HepG2 (cell line): ENCODE measurements around the gene ZNF185. TPM values are rescaled to one million over a fixed set of nuclear protein-coding genes. Genes with fewer than 3 reads are reported as not detected.

Experiments
- ATAC-seq: fragments of 200-7000 bp; cut with Tn5 transposase; 3 replicates; pipeline ENCODE4 v1.9.1; 2020; ENCODE audit warnings: mild to moderate bottlenecking, moderate library complexity
- BruUV-seq: library from RNA; stranded (reverse); fragments of 400-500 nt; replicated peaks from 2 replicates; lab custom pipeline; 2021; lab: Mats Ljungman, UMichigan
- CTCF ChIA-PET: fragments of 300-600 bp; formaldehyde crosslinking; extraction: SDS; loops from one replicate; lab custom pipeline; 2021; ENCODE audit warnings: low total read pairs, inconsistent platforms, low intra/inter-chr PET ratio; lab: Yijun Ruan, JAX
- POLR2A ChIA-PET: fragments of 350-600 bp; sonication (Branson Sonifier 250); formaldehyde crosslinking; loops from one replicate; lab custom pipeline; 2020; ENCODE audit warnings: antibody characterized with exemption, inconsistent platforms; lab: Yijun Ruan, JAX
- DNase-seq: peaks from one replicate; pipeline ENCODE4 v3.0.0-alpha.2; 2015; ENCODE audit warnings: low spot score
- FAIRE-seq: peaks from 3 replicates; lab custom pipeline; 2011; peaks lifted over from hg19 to GRCh38; lab: Jason Lieb, UNC
- H2AFZ ChIP-seq: one replicate; pipeline ENCODE4 v1.6.1; 2011; ENCODE audit warnings: low read length, inconsistent platforms
- H3K27ac ChIP-seq: fragments of 300-600 bp; 3 replicates; pipeline ENCODE4 v1.8.0; 2011; ENCODE audit warnings: mixed run types, mild to moderate bottlenecking, mixed read lengths, low read length, inconsistent platforms; ENCODE audit not compliant: insufficient read depth; ENCODE audit errors: extremely low read length
- H3K27me3 ChIP-seq, 2 experiments: fragments of 200-600 bp in 1 of 2; 2 replicates in 1 of 2; 3 replicates in 1 of 2; pipeline versions ENCODE4 v1.6.0 to v1.8.0; 2011; ENCODE audit warnings: low read length in 2 of 2, mild to moderate bottlenecking in 2 of 2, moderate library complexity in 2 of 2, inconsistent platforms in 1 of 2; ENCODE audit not compliant: insufficient read depth in 2 of 2, control insufficient read depth in 1 of 2
- H3K36me3 ChIP-seq, 2 experiments: fragments of 200-600 bp in 1 of 2; replicated peaks in 1 of 2; 2 replicates in 1 of 2; 3 replicates in 1 of 2; pipeline versions ENCODE4 v1.5.1 to v1.8.0; 2011; ENCODE audit warnings: low read length in 2 of 2, inconsistent platforms in 1 of 2; ENCODE audit not compliant: insufficient read depth in 2 of 2, control insufficient read depth in 1 of 2
- H3K4me1 ChIP-seq: 2 replicates; pipeline ENCODE4 v1.5.1; 2012; ENCODE audit warnings: low read length, inconsistent platforms; ENCODE audit not compliant: insufficient read depth
- H3K4me2 ChIP-seq: 2 replicates; pipeline ENCODE4 v1.6.0; 2011; ENCODE audit warnings: low read depth, low read length, inconsistent platforms
- H3K4me3 ChIP-seq, 3 experiments: fragments of 200-600 bp in 1 of 3; sonication (generic), shearing (Covaris generic) in 1 of 3; replicated peaks in 1 of 3; 2 replicates each; pipeline ENCODE4 v1.5.1; 2011 to 2016; ENCODE audit warnings: low read length in 3 of 3, inconsistent platforms in 2 of 3, low read depth in 2 of 3, mild to moderate bottlenecking in 2 of 3, control low read depth in 1 of 3, mixed read lengths in 1 of 3; ENCODE audit not compliant: insufficient read depth in 1 of 3
- H3K79me2 ChIP-seq: one replicate; pipeline ENCODE4 v1.6.1; 2011; ENCODE audit warnings: low read length, inconsistent platforms; ENCODE audit not compliant: insufficient read depth
- H3K9ac ChIP-seq: 2 replicates; pipeline ENCODE4 v1.6.0; 2011; ENCODE audit warnings: mild to moderate bottlenecking, low read depth, low read length, inconsistent platforms; ENCODE audit not compliant: insufficient read depth
- H3K9me3 ChIP-seq: 2 replicates; pipeline ENCODE4 v1.5.1; 2012; ENCODE audit warnings: mild to moderate bottlenecking, low read length
- H4K20me1 ChIP-seq: 2 replicates; pipeline ENCODE4 v1.6.0; 2011; ENCODE audit warnings: inconsistent platforms, mild to moderate bottlenecking, low read length, moderate library complexity; ENCODE audit not compliant: insufficient read depth
- EHMT2 ChIP-seq: fragments of 200-600 bp; sonication (generic); IDR thresholded peaks from 2 replicates; pipeline ENCODE4 v1.7.0; 2017; ENCODE audit warnings: antibody characterized with exemption, low read depth, low read length, borderline replicate concordance
- ETV6 ChIP-seq: sonication (generic); formaldehyde crosslinking; conservative IDR thresholded peaks from 2 replicates; pipeline ENCODE4 v1.4.0; 2020; ENCODE audit warnings: missing genetic modification reagents
- FOXC1 ChIP-seq: sonication (generic); formaldehyde crosslinking; IDR thresholded peaks from 2 replicates; pipeline ENCODE4 v1.8.0; 2022; ENCODE audit warnings: mild to moderate bottlenecking, missing genetic modification reagents, borderline replicate concordance
- GABPB1 ChIP-seq: IDR thresholded peaks from 2 replicates; pipeline ENCODE4 v1.6.1; 2016; ENCODE audit warnings: mild to moderate bottlenecking, missing genetic modification reagents, moderate library complexity, missing compliant biosample characterization
- MIER2 ChIP-seq: IDR thresholded peaks from 2 replicates; pipeline ENCODE4 v1.6.1; 2016; ENCODE audit warnings: missing biosample characterization, missing genetic modification reagents
- PPARG ChIP-seq: conservative IDR thresholded peaks from 2 replicates; pipeline ENCODE4 v1.6.1; 2016; ENCODE audit warnings: missing biosample characterization, missing genetic modification reagents
- PRDM15 ChIP-seq: sonication (generic); formaldehyde crosslinking; IDR thresholded peaks from 2 replicates; pipeline ENCODE4 v1.4.0; 2020; ENCODE audit warnings: missing genetic modification reagents
- RARG ChIP-seq: sonication (generic); formaldehyde crosslinking; IDR thresholded peaks from 2 replicates; pipeline ENCODE4 v1.4.0; 2020; ENCODE audit warnings: low read depth, mild to moderate bottlenecking, missing genetic modification reagents
- TBP ChIP-seq: sonication (generic); formaldehyde crosslinking; IDR thresholded peaks from 2 replicates; pipeline ENCODE4 v1.5.0; 2020; ENCODE audit warnings: missing genetic modification reagents
- ZBTB3 ChIP-seq: sonication (generic); formaldehyde crosslinking; IDR thresholded peaks from 2 replicates; pipeline ENCODE4 v1.4.0; 2020; ENCODE audit warnings: low read depth, mild to moderate bottlenecking, moderate library complexity, missing genetic modification reagents, borderline replicate concordance
- ZKSCAN8 ChIP-seq: IDR thresholded peaks from 2 replicates; pipeline ENCODE4 v1.6.1; 2016; ENCODE audit warnings: borderline replicate concordance, missing genetic modification reagents, missing compliant biosample characterization
- ZNF564 ChIP-seq: sonication (generic); formaldehyde crosslinking; IDR thresholded peaks from 2 replicates; pipeline ENCODE4 v1.8.1; 2023; ENCODE audit warnings: mild to moderate bottlenecking, missing genetic modification reagents
- ZNF724P ChIP-seq: sonication (generic); formaldehyde crosslinking; IDR thresholded peaks from 2 replicates; pipeline ENCODE4 v1.8.0; 2022; ENCODE audit warnings: missing genetic modification reagents, borderline replicate concordance
- ZNF850 ChIP-seq: sonication (generic); formaldehyde crosslinking; conservative IDR thresholded peaks from 2 replicates; pipeline ENCODE4 v1.9.0; 2021; ENCODE audit warnings: mild to moderate bottlenecking, missing genetic modification reagents
- WGBS: methylation state at CpG from one replicate; pipeline ENCODE4 v1.1.6; 2017; ENCODE audit warnings: low lambda C conversion rate; 5-methylcytosine and 5-hydroxymethylcytosine counted together
- in situ Hi-C: cut with HindIII; loops from 2 replicates; pipeline ENCODE4 v1.10.0; 2017; ENCODE audit warnings: low pct_unique_long_range_greater_than_20kb; ENCODE audit not compliant: extremely low pct_ligation_motif_present
- intact Hi-C: fragments of 100-400 bp; cut with micrococcal nuclease; formaldehyde crosslinking; loops from one replicate; pipeline ENCODE4 v1.10.0; 2022; ENCODE audit not compliant: unreplicated experiment
- polyA plus RNA-seq, 8 experiments: library from polyadenylated mRNA; depleted of rRNA in 3 of 8; stranded (reverse) in 7 of 8; unstranded in 1 of 8; fragments of >200 nt; fragmentation: Illumina TruSeq in 4 of 8; extraction: Trizol in 4 of 8; gene quantifications; 2 replicates each; pipeline versions ENCODE4 v1.2.1 to v1.2.3, GENCODE V29; 2011 to 2016; ENCODE audit warnings: low read depth in 4 of 8, missing spikeins in 1 of 8, mixed read lengths in 1 of 8; ENCODE audit not compliant: insufficient read depth in 1 of 8
- total RNA-seq, 5 experiments: library from RNA; depleted of rRNA; stranded (reverse); fragments of >200 nt; fragmentation: Illumina TruSeq; extraction: Trizol; gene quantifications; 2 replicates each; pipeline ENCODE4 v1.2.3, GENCODE V29; 2016; ENCODE audit warnings: low read depth in 1 of 5
- TF ChIP-seq, protein P1 (sequence below): sonication (generic); formaldehyde crosslinking; IDR thresholded peaks from 2 replicates; pipeline ENCODE4 v1.5.0; 2020; ENCODE audit warnings: mild to moderate bottlenecking, missing genetic modification reagents, borderline replicate concordance

The ZNF185 gene
- total and polyA plus RNA-seq, 2 of the 13 experiments (the other 11 are each of a cell fraction or from before 2014, with no cell fraction given) = 1.6 to 3.4 TPM

- intact Hi-C loops = no loop called here
- no peak overlapping the region for H2AFZ ChIP-seq
- in situ Hi-C loops = no loop called here
- no peaks in the 10 kb centered on the region for H3K9me3 ChIP-seq
- BruUV-seq = no TSS peak
- FAIRE-seq (no peak), ATAC-seq (no peak), DNase-seq (no peak)
- ChIA-PET POLR2A (no interaction called here), CTCF (no interaction called here)
- H3K4me3 ChIP-seq = no peak overlapping the region
- WGBS = 100% methylated on average over 4 of the region's 9 CpGs
- H3K36me3 ChIP-seq = peaks cover 4 to 27% of the 10 kb centered on the region in 2 experiments; a peak in 4 of 5 replicates
- H3K9ac ChIP-seq = no peak overlapping the region
- H3K4me2 ChIP-seq = no peak overlapping the region
- H3K79me2 ChIP-seq = no peaks in the 10 kb centered on the region
- no peaks in the 10 kb centered on the region for H4K20me1 ChIP-seq
- no peaks in the 10 kb centered on the region for H3K27me3 ChIP-seq
- no peaks in the 10 kb centered on the region for H3K4me1 ChIP-seq
- H3K27ac ChIP-seq = no peak overlapping the region
- TF ChIP-seq MIER2 (CRISPR knock-in tag) = no peak
- TF ChIP-seq ZBTB3 (CRISPR knock-in tag) = no peak
- no peak for TF ChIP-seq FOXC1 (CRISPR knock-in tag)
- no peak for TF ChIP-seq TBP (CRISPR knock-in tag)
- no peak for TF ChIP-seq ZKSCAN8 (CRISPR knock-in tag)
- no peak for TF ChIP-seq PRDM15 (CRISPR knock-in tag)
- TF ChIP-seq RARG (CRISPR knock-in tag) = no peak
- no peak for TF ChIP-seq EHMT2
- TF ChIP-seq, protein P1, sequence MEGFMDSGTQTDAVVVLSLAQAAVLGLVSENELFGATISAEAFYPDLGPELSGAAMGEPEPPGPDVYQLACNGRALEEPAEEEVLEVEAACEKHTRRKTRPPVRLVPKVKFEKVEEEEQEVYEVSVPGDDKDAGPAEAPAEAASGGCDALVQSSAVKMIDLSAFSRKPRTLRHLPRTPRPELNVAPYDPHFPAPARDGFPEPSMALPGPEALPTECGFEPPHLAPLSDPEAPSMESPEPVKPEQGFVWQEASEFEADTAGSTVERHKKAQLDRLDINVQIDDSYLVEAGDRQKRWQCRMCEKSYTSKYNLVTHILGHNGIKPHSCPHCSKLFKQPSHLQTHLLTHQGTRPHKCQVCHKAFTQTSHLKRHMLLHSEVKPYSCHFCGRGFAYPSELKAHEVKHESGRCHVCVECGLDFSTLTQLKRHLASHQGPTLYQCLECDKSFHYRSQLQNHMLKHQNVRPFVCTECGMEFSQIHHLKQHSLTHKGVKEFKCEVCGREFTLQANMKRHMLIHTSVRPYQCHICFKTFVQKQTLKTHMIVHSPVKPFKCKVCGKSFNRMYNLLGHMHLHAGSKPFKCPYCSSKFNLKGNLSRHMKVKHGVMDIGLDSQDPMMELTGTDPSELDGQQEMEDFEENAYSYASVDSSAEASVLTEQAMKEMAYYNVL = no peak
- TF ChIP-seq ZNF724P (CRISPR knock-in tag) = no peak
- no peak for TF ChIP-seq GABPB1 (CRISPR knock-in tag)
- no peak for TF ChIP-seq ZNF564 (CRISPR knock-in tag)
- no peak for TF ChIP-seq ZNF850 (CRISPR knock-in tag)
- TF ChIP-seq ETV6 = no peak
- no peak for TF ChIP-seq PPARG (CRISPR knock-in tag)
Observed at GRCh38 chrX:152871260-152871659, 26.6 kb upstream of the ZNF185 start.
